Sigmoid colon (tissue), 7 donors: ENCODE measurements around the gene MRTFA. TPM values are rescaled to one million over a fixed set of nuclear protein-coding genes. Genes with fewer than 3 reads are reported as not detected.

Experiments used
- DNase-seq: peaks from one replicate; pipeline ENCODE4 v3.0.0-alpha.2; 2019
- H3K27ac ChIP-seq, 4 donors: fragments of 200-600 bp; sonication (generic); one replicate each; pipeline ENCODE4 v1.5.1; 2016 to 2019; ENCODE audit warnings: mild to moderate bottlenecking in 1 of 4
- H3K27me3 ChIP-seq, 3 donors: fragments of 200-600 bp; sonication (generic); one replicate each; pipeline ENCODE4 v1.5.1; 2019; ENCODE audit warnings: mild to moderate bottlenecking in 1 of 3
- H3K36me3 ChIP-seq, 4 donors: fragments of 200-600 bp; sonication (generic); one replicate each; pipeline ENCODE4 v1.5.1; 2016 to 2019
- H3K4me1 ChIP-seq, 4 donors: fragments of 200-600 bp; sonication (generic); one replicate each; pipeline ENCODE4 v1.5.1; 2017 to 2019
- H3K4me3 ChIP-seq, 4 donors: fragments of 200-600 bp; sonication (generic); one replicate each; pipeline ENCODE4 v1.5.1; 2017 to 2019; ENCODE audit warnings: mild to moderate bottlenecking in 2 of 4, moderate library complexity in 1 of 4
- H3K9me3 ChIP-seq, 4 donors: fragments of 200-600 bp in 3 of 4; sonication (generic) in 3 of 4; one replicate each; pipeline versions ENCODE4 v1.5.1 to v1.6.1; 2013 to 2019
- CTCF ChIP-seq, 4 experiments: fragments of 450-650 bp in 3 of 4; fragments of 200-600 bp in 1 of 4; IDR thresholded peaks; one replicate each; pipeline ENCODE4 v1.5.1; 2016 to 2019; ENCODE audit warnings: antibody characterized with exemption in 4 of 4, mild to moderate bottlenecking in 3 of 4, moderate library complexity in 2 of 4
- EP300 ChIP-seq, 4 donors: sonication (generic); formaldehyde crosslinking; IDR thresholded peaks; one replicate each; pipeline ENCODE4 v1.6.1; 2017; ENCODE audit warnings: antibody characterized with exemption in 4 of 4
- POLR2A ChIP-seq, 2 donors: fragments of 450-650 bp; IDR thresholded peaks; one replicate each; pipeline ENCODE4 v1.6.1; 2016; ENCODE audit warnings: antibody characterized with exemption in 2 of 2, mild to moderate bottlenecking in 2 of 2, moderate library complexity in 2 of 2
- POLR2AphosphoS5 ChIP-seq, 4 donors: sonication (generic); formaldehyde crosslinking; IDR thresholded peaks; one replicate each; pipeline ENCODE4 v1.6.1; 2017; ENCODE audit warnings: antibody characterized with exemption in 4 of 4
- WGBS, 2 donors: extraction: QIAGEN DNeasy Blood & Tissue Kit; methylation state at CpG; one replicate each; pipeline ENCODE4 v1.1.7; 2013; 5-methylcytosine and 5-hydroxymethylcytosine counted together
- intact Hi-C: fragments of 100-400 bp; cut with DNase I; formaldehyde crosslinking; loops from one replicate; pipeline ENCODE4 v1.15.1; 2023
- polyA plus RNA-seq, 3 donors: library from polyadenylated mRNA; stranded (reverse); fragments of 200-250 nt; gene quantifications; one replicate each; pipeline ENCODE4 v1.2.3, GENCODE V29; 2013
- total RNA-seq, 4 donors: library from RNA; depleted of rRNA; stranded (reverse); fragments of >200 nt; gene quantifications; one replicate each; pipeline ENCODE4 v1.1.0, GENCODE V29; 2016
- donor health status: healthy with polysubstance abuse.
- donor health status: Bipolar disorder and iron deficiency.
- donor health status: healthy.

Gene MRTFA
- total and polyA plus RNA-seq, 7 donors: 10.8 to 104 (median 29.2) TPM

- no peak for TF ChIP-seq EP300 (IDR thresholded peaks at IDR 0.05)
- no peak for TF ChIP-seq CTCF (IDR thresholded peaks at IDR 0.05)
- no peak for TF ChIP-seq POLR2AphosphoS5 (IDR thresholded peaks at IDR 0.05)
- TF ChIP-seq POLR2A (IDR thresholded peaks at IDR 0.05): no peak
- no peak for DNase-seq
- Histone ChIP-seq H3K4me3 (no peak overlapping the region), H3K27ac (no peak overlapping the region), H3K27me3 (no peaks in the 10 kb centered on the region), H3K4me1 (peaks cover 0 to 23% (median 7%) of the 10 kb centered on the region in 4 donors), H3K9me3 (no peaks in the 10 kb centered on the region), H3K36me3 (peaks cover 0 to 5% (median 0%) of the 10 kb centered on the region in 4 donors)
- intact Hi-C loops: no loop called here
- 88 to 96% methylated on average over 7 of the region's 7 CpGs for WGBS, 2 donors
Observed at GRCh38 chr22:40444178-40444831, 192.2 kb downstream of the MRTFA start.

GRCh38 chr22:40443732-40444131 is 192.8 kb downstream of the MRTFA start:
- H3K27ac ChIP-seq: no peak overlapping the region
- WGBS, 2 donors: 82 to 91% methylated on average over 4 of the region's 4 CpGs
- intact Hi-C loops: no loop called here
- no peak for DNase-seq
- no peaks in the 10 kb centered on the region for H3K9me3 ChIP-seq
- H3K27me3 ChIP-seq: no peaks in the 10 kb centered on the region
- TF ChIP-seq EP300 (IDR thresholded peaks at IDR 0.05) (no peak), POLR2A (IDR thresholded peaks at IDR 0.05) (no peak), CTCF (IDR thresholded peaks at IDR 0.05) (no peak), POLR2AphosphoS5 (IDR thresholded peaks at IDR 0.05) (no peak)
- no peak overlapping the region for H3K4me3 ChIP-seq
- H3K36me3 ChIP-seq: peaks cover 0 to 5% (median 0%) of the 10 kb centered on the region in 4 donors
- peaks cover 0 to 17% (median 6%) of the 10 kb centered on the region in 4 donors for H3K4me1 ChIP-seq

DNA sequence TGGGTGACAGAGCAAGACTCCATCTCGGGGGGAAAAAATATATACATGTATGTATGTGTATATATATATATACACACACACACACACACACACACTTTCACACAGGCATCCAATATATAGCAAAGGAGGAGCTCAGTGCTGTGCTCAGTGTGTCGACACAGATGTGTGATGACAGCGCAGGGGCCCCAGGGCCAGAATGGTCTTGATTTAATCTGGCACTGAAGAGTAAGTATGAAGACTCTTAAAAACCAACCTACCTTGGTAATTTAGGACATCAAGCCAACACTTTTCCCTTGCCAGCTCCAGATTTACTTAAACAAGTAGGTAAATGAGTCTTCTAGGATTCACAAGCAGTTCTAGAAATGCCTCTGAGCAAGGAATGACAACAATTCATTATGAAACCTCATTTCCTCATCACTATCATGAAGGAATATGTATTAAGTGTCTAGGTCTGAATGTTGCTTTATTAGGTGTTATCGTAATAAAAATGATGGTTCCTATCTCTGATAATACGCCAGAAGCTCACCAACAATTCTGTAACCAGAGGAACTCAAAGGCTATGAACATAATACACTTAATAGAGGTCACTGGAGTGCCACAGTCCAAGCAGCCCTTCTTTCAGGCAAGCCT is 194.6 kb downstream of the MRTFA start:
- no peak for DNase-seq
- intact Hi-C loops: no loop called here
- peaks cover 0 to 24% (median 14%) of the 10 kb centered on the region in 4 donors for H3K4me1 ChIP-seq
- no peak overlapping the region for H3K27ac ChIP-seq
- peaks cover 0 to 5% (median 0%) of the 10 kb centered on the region in 4 donors for H3K36me3 ChIP-seq
- no peaks in the 10 kb centered on the region for H3K9me3 ChIP-seq
- H3K27me3 ChIP-seq: no peaks in the 10 kb centered on the region
- WGBS, 2 donors: 94 to 98% methylated on average over 5 of the region's 5 CpGs
- TF ChIP-seq CTCF (IDR thresholded peaks at IDR 0.05) (no peak), EP300 (IDR thresholded peaks at IDR 0.05) (no peak), POLR2AphosphoS5 (IDR thresholded peaks at IDR 0.05) (no peak), POLR2A (IDR thresholded peaks at IDR 0.05) (no peak)
- H3K4me3 ChIP-seq: no peak overlapping the region

GRCh38 chr22:40436505-40437431 is 199.8 kb downstream of the MRTFA start:
- Histone ChIP-seq H3K4me1 (peaks cover 0 to 36% (median 24%) of the 10 kb centered on the region in 4 donors), H3K36me3 (peaks cover 0 to 11% (median 3%) of the 10 kb centered on the region in 4 donors), H3K9me3 (no peaks in the 10 kb centered on the region), H3K27ac (peak overlapping the region; percentile 65 to 73 (median 67)), H3K27me3 (no peaks in the 10 kb centered on the region), H3K4me3 (peak overlapping the region in 3 of 4 donors; percentile 4 to 33 (median 9))
- WGBS, 2 donors: 25 to 30% methylated on average over 12 of the region's 12 CpGs
- TF ChIP-seq CTCF (IDR thresholded peaks at IDR 0.05) (peak; percentile 64 to 77 (median 64)), POLR2A (IDR thresholded peaks at IDR 0.05) (no peak)
- DNase-seq: no peak
- intact Hi-C loops: loop anchor here (1.0 to 5.0 kb wide), 2 partner anchors 51 to 210 kb away; no protein-coding TSS in a partner anchor
